GM21381 (cell line): ENCODE data around the gene EXOC4.

Source experiments
- ATAC-seq: cut with Tn5 transposase; IDR thresholded peaks from one replicate; pipeline ENCODE4 v1.9.1; 2021; ENCODE audit warnings: mild to moderate bottlenecking, moderate library complexity; ENCODE audit not compliant: unreplicated experiment

The EXOC4 gene

GRCh38 chr7:133529861-133530260, 277.0 kb downstream of the EXOC4 start:
- ATAC-seq, result no peak

- no peak for ATAC-seq
Observed at GRCh38 chr7:133530682-133531081, 277.8 kb downstream of the EXOC4 start.

- ATAC-seq, result no peak
Observed at GRCh38 chr7:133534816-133535215, 281.9 kb downstream of the EXOC4 start.

- ATAC-seq, result no peak
Observed at GRCh38 chr7:133535308-133535707, 282.4 kb downstream of the EXOC4 start.

- ATAC-seq, result no peak
Observed at GRCh38 chr7:133536450-133536849, 283.6 kb downstream of the EXOC4 start.

- no peak for ATAC-seq
Observed at GRCh38 chr7:133539016-133539415, 286.1 kb downstream of the EXOC4 start.

GRCh38 chr7:133540096-133540860, 287.4 kb downstream of the EXOC4 start:
- no peak for ATAC-seq

- ATAC-seq, result no peak
Observed at GRCh38 chr7:133542209-133542780, 289.4 kb downstream of the EXOC4 start.

GRCh38 chr7:133543657-133544056, 290.8 kb downstream of the EXOC4 start:
- no peak for ATAC-seq

GRCh38 chr7:133545618-133546017, 292.7 kb downstream of the EXOC4 start:
- no peak for ATAC-seq

- no peak for ATAC-seq
Observed at GRCh38 chr7:133547981-133548380, 295.1 kb downstream of the EXOC4 start.

- no peak for ATAC-seq
Observed at GRCh38 chr7:133549633-133550032, 296.8 kb downstream of the EXOC4 start.

- ATAC-seq, result no peak
Observed at GRCh38 chr7:133550145-133550544, 297.3 kb downstream of the EXOC4 start.

- no peak for ATAC-seq
Observed at GRCh38 chr7:133550811-133551210, 297.9 kb downstream of the EXOC4 start.

GRCh38 chr7:133551466-133551865, 298.6 kb downstream of the EXOC4 start:
- no peak for ATAC-seq

- no peak for ATAC-seq
Observed at GRCh38 chr7:133552079-133552478, 299.2 kb downstream of the EXOC4 start.

GRCh38 chr7:133554330-133554729, 301.5 kb downstream of the EXOC4 start:
- no peak for ATAC-seq

- ATAC-seq, result no peak
Observed at GRCh38 chr7:133556048-133556447, 303.2 kb downstream of the EXOC4 start.

- no peak for ATAC-seq
Observed at GRCh38 chr7:133556553-133556952, 303.7 kb downstream of the EXOC4 start.

GRCh38 chr7:133560900-133561299, 308.0 kb downstream of the EXOC4 start:
- ATAC-seq, result no peak

GRCh38 chr7:133561396-133561795, 308.5 kb downstream of the EXOC4 start:
- no peak for ATAC-seq

- no peak for ATAC-seq
Observed at GRCh38 chr7:133562621-133563020, 309.7 kb downstream of the EXOC4 start.

- no peak for ATAC-seq
Observed at GRCh38 chr7:133563251-133563650, 310.4 kb downstream of the EXOC4 start.
